IMR-90 (cell line): ENCODE measurements around the gene CYP2D6. TPM values are rescaled to one million over a fixed set of nuclear protein-coding genes. Genes with fewer than 3 reads are reported as not detected.

ENCODE experiments used
- ATAC-seq: fragments of 200-7000 bp; cut with Tn5 transposase; 2 replicates; pipeline ENCODE4 v1.9.1; 2020; ENCODE audit warnings: low read depth, mild to moderate bottlenecking, moderate library complexity
- BruUV-seq: library from RNA; stranded (reverse); fragments of 400-500 nt; replicated peaks from 2 replicates; lab custom pipeline; 2021; lab: Mats Ljungman, UMichigan
- CTCF ChIA-PET: fragments of 300-600 bp; formaldehyde crosslinking; extraction: SDS; loops from one replicate; lab custom pipeline; 2021; ENCODE audit warnings: antibody characterized with exemption; lab: Yijun Ruan, JAX
- POLR2A ChIA-PET: fragments of 300-600 bp; sonication (Branson Sonifier 250); formaldehyde crosslinking; loops from one replicate; lab custom pipeline; 2022; ENCODE audit warnings: antibody characterized with exemption; ENCODE audit not compliant: unreplicated experiment; lab: Charles Lee
- DNase-seq: peaks from one replicate; pipeline ENCODE4 v3.0.0; 2013
- H2AFZ ChIP-seq: replicated peaks from 2 replicates; pipeline ENCODE3; 2013; ENCODE audit warnings: low read length, mild to moderate bottlenecking; ENCODE audit not compliant: poor library complexity
- H2AK5ac ChIP-seq: 2 replicates; pipeline ENCODE4 v1.6.1; 2013; ENCODE audit warnings: low read depth, low read length, inconsistent platforms
- H2AK9ac ChIP-seq: replicated peaks from 2 replicates; pipeline ENCODE3; 2013; ENCODE audit warnings: mild to moderate bottlenecking, low read depth, low read length, moderate library complexity; ENCODE audit not compliant: poor library complexity
- H2BK120ac ChIP-seq: 2 replicates; pipeline ENCODE4 v1.6.1; 2013; ENCODE audit warnings: low read depth, low read length, inconsistent platforms
- H2BK15ac ChIP-seq: 3 replicates; pipeline ENCODE4 v1.6.1; 2013; ENCODE audit warnings: low read depth, low read length, inconsistent platforms
- H2BK20ac ChIP-seq: 2 replicates; pipeline ENCODE4 v1.6.1; 2013; ENCODE audit warnings: low read depth, mild to moderate bottlenecking, inconsistent platforms, low read length, moderate library complexity
- H2BK5ac ChIP-seq: 2 replicates; pipeline ENCODE4 v1.6.1; 2013; ENCODE audit warnings: mild to moderate bottlenecking, low read depth, low read length, inconsistent platforms; ENCODE audit not compliant: poor library complexity, severe bottlenecking
- H3K14ac ChIP-seq: replicated peaks from 2 replicates; pipeline ENCODE4 v1.6.1; 2013; ENCODE audit warnings: low read depth, low read length, inconsistent platforms
- H3K18ac ChIP-seq: 2 replicates; pipeline ENCODE4 v1.6.1; 2013; ENCODE audit warnings: low read depth, low read length, control low read depth
- H3K23ac ChIP-seq: 2 replicates; pipeline ENCODE4 v1.6.1; 2013; ENCODE audit warnings: low read depth, low read length, inconsistent platforms
- H3K27ac ChIP-seq: 2 replicates; pipeline ENCODE4 v1.5.1; 2013; ENCODE audit warnings: mild to moderate bottlenecking, control low read depth, low read length; ENCODE audit not compliant: insufficient read depth
- H3K27me3 ChIP-seq: 2 replicates; pipeline ENCODE4 v1.6.1; 2013; ENCODE audit warnings: low read length; ENCODE audit not compliant: control insufficient read depth, insufficient read depth
- H3K36me3 ChIP-seq: 2 replicates; pipeline ENCODE4 v1.6.1; 2013; ENCODE audit warnings: low read length, mixed read lengths; ENCODE audit not compliant: control insufficient read depth, insufficient read depth
- H3K4ac ChIP-seq: 2 replicates; pipeline ENCODE4 v1.6.1; 2013; ENCODE audit warnings: low read depth, low read length, inconsistent platforms
- H3K4me1 ChIP-seq: 2 replicates; pipeline ENCODE4 v1.6.1; 2013; ENCODE audit warnings: low read length, mixed read lengths; ENCODE audit not compliant: control insufficient read depth, insufficient read depth
- H3K4me2 ChIP-seq: 2 replicates; pipeline ENCODE4 v1.6.1; 2013; ENCODE audit warnings: low read depth, mild to moderate bottlenecking, control low read depth, low read length, moderate library complexity
- H3K4me3 ChIP-seq: 2 replicates; pipeline ENCODE4 v1.5.1; 2013; ENCODE audit warnings: low read depth, mild to moderate bottlenecking, control low read depth, low read length, moderate library complexity; ENCODE audit not compliant: insufficient read depth
- H3K56ac ChIP-seq: 2 replicates; pipeline ENCODE4 v1.6.1; 2013; ENCODE audit warnings: low read length, inconsistent platforms; ENCODE audit not compliant: insufficient read depth; ENCODE audit errors: extremely low read depth
- H3K79me1 ChIP-seq, 2 experiments: 2 replicates each; pipeline ENCODE4 v1.6.1; 2013; ENCODE audit warnings: low read length in 2 of 2, inconsistent platforms in 1 of 2, low read depth in 1 of 2
- H3K9ac ChIP-seq: 2 replicates; pipeline ENCODE4 v1.6.1; 2013; ENCODE audit warnings: low read depth, low read length, control low read depth
- H3K9me1 ChIP-seq: 2 replicates; pipeline ENCODE4 v1.6.1; 2013; ENCODE audit warnings: low read length, inconsistent platforms; ENCODE audit not compliant: insufficient read depth
- H3K9me3 ChIP-seq: 2 replicates; pipeline ENCODE4 v1.6.1; 2013; ENCODE audit warnings: low read length; ENCODE audit not compliant: control insufficient read depth, insufficient read depth
- H4K20me1 ChIP-seq: 2 replicates; pipeline ENCODE4 v1.6.1; 2013; ENCODE audit warnings: low read length, inconsistent platforms; ENCODE audit not compliant: insufficient read depth
- H4K5ac ChIP-seq: 2 replicates; pipeline ENCODE4 v1.6.1; 2013; ENCODE audit warnings: mild to moderate bottlenecking, low read depth, low read length, control low read depth
- H4K8ac ChIP-seq, 2 experiments: 2 replicates each; pipeline ENCODE4 v1.6.1; 2013; ENCODE audit warnings: low read depth in 2 of 2, low read length in 2 of 2, control low read depth in 1 of 2, inconsistent platforms in 1 of 2
- H4K91ac ChIP-seq: 2 replicates; pipeline ENCODE4 v1.6.1; 2013; ENCODE audit warnings: low read depth, low read length, inconsistent platforms; ENCODE audit not compliant: insufficient read depth
- BHLHE40 ChIP-seq: fragments of 150-350 bp; IDR thresholded peaks from 2 replicates; pipeline ENCODE4 v1.6.1; 2016; ENCODE audit warnings: mild to moderate bottlenecking, low read depth, low read length
- CEBPB ChIP-seq: IDR thresholded peaks from 2 replicates; pipeline ENCODE4 v1.6.1; 2012; ENCODE audit warnings: low read depth, low read length, improper control_type of control experiment
- WGBS, 2 experiments: methylation state at CpG; one replicate each; pipeline versions ENCODE4 v1.1.5 to v1.1.7; 2013; ENCODE audit warnings: missing lambda C conversion rate in 2 of 2; ENCODE audit not compliant: insufficient read length in 1 of 2; ENCODE audit errors: extremely low coverage in 2 of 2; 5-methylcytosine and 5-hydroxymethylcytosine counted together
- dilution Hi-C: fragments of 300-500 bp; cut with HindIII; formaldehyde crosslinking; loops from one replicate; pipeline ENCODE4 v1.14.3; 2018; ENCODE audit warnings: low sequenced_read_pairs; ENCODE audit not compliant: unreplicated experiment
- in situ Hi-C: fragments of 300-500 bp; cut with MboI; formaldehyde crosslinking; loops from 3 replicates; pipeline ENCODE4 v1.14.3; 2019; ENCODE audit warnings: low sequenced_read_pairs, inconsistent platforms, mixed read lengths
- intact Hi-C: fragments of 100-400 bp; cut with micrococcal nuclease; formaldehyde crosslinking; loops from 2 replicates; pipeline ENCODE4 v1.10.0; 2022
- polyA plus RNA-seq, 3 experiments: library from polyadenylated mRNA; depleted of rRNA; stranded (reverse); fragments of >200 nt; gene quantifications; 2 replicates each; pipeline ENCODE4 v1.2.3, GENCODE V29; 2012; ENCODE audit warnings: low replicate concordance in 1 of 3
- total RNA-seq: library from RNA; depleted of rRNA; stranded (reverse); fragments of >200 nt; gene quantifications from 2 replicates; pipeline ENCODE4 v1.2.3, GENCODE V29; 2012

Gene CYP2D6
- total and polyA plus RNA-seq, 2 of the 4 experiments (the other 2 are of a cell fraction), result under 0.01 to 0.24 TPM

GRCh38 chr22:42151924-42152635 is 21.5 kb upstream of the CYP2D6 start:
- no peak overlapping the region for H4K91ac ChIP-seq
- no peak overlapping the region for H2BK5ac ChIP-seq
- H2BK15ac ChIP-seq, result no peak overlapping the region
- H3K23ac ChIP-seq, result no peak overlapping the region
- no peak overlapping the region for H3K9ac ChIP-seq
- H3K4ac ChIP-seq, result no peak overlapping the region
- no peak overlapping the region for H3K18ac ChIP-seq
- in situ Hi-C loops (no loop called here), intact Hi-C loops (no loop called here), dilution Hi-C loops (no loop called here)
- no peak overlapping the region for H3K4me2 ChIP-seq
- H3K14ac ChIP-seq, result no peak overlapping the region
- H2AFZ ChIP-seq, result no peak overlapping the region
- no peak overlapping the region for H3K56ac ChIP-seq
- BruUV-seq, result no TSS peak
- no peaks in the 10 kb centered on the region for H4K20me1 ChIP-seq
- H4K8ac ChIP-seq, result no peak overlapping the region
- 72% methylated on average over 16 of the region's 43 CpGs; no CpG with 5 or more reads in 1 of the 2 experiments for WGBS, 2 experiments
- H3K36me3 ChIP-seq, result peaks cover 11% of the 10 kb centered on the region; the same call in 1 of the 2 replicates
- ATAC-seq (no peak), DNase-seq (no peak)
- H3K9me1 ChIP-seq, result peaks cover 3% of the 10 kb centered on the region; the same call in 1 of the 2 replicates
- ChIA-PET POLR2A (interaction anchor here (0.5 kb wide), 1 partner anchor 21 kb away, joined by 5 read pairs; no protein-coding TSS in a partner anchor), CTCF (no interaction called here)
- H3K4me3 ChIP-seq, result no peak overlapping the region
- H2AK5ac ChIP-seq, result no peak overlapping the region
- 0 out of 2 replicates have a peak, but pooled peaks have one; percentile 31 for TF ChIP-seq CEBPB
- TF ChIP-seq BHLHE40, result no peak
- no peak overlapping the region for H2BK120ac ChIP-seq
- no peaks in the 10 kb centered on the region for H3K79me1 ChIP-seq
- H3K27me3 ChIP-seq, result no peaks in the 10 kb centered on the region
- H4K5ac ChIP-seq, result no peak overlapping the region
- H2BK20ac ChIP-seq, result no peak overlapping the region
- H3K9me3 ChIP-seq, result no peaks in the 10 kb centered on the region
- no peak overlapping the region for H2AK9ac ChIP-seq
- no peaks in the 10 kb centered on the region for H3K4me1 ChIP-seq
- no peak overlapping the region for H3K27ac ChIP-seq
